ENCODE data around the gene SCML1.

Gene SCML1

GRCh38 chrX:17788439-17788838, 51.1 kb downstream of the SCML1 start (continued):
- TF ChIP-seq, protein P1, sequence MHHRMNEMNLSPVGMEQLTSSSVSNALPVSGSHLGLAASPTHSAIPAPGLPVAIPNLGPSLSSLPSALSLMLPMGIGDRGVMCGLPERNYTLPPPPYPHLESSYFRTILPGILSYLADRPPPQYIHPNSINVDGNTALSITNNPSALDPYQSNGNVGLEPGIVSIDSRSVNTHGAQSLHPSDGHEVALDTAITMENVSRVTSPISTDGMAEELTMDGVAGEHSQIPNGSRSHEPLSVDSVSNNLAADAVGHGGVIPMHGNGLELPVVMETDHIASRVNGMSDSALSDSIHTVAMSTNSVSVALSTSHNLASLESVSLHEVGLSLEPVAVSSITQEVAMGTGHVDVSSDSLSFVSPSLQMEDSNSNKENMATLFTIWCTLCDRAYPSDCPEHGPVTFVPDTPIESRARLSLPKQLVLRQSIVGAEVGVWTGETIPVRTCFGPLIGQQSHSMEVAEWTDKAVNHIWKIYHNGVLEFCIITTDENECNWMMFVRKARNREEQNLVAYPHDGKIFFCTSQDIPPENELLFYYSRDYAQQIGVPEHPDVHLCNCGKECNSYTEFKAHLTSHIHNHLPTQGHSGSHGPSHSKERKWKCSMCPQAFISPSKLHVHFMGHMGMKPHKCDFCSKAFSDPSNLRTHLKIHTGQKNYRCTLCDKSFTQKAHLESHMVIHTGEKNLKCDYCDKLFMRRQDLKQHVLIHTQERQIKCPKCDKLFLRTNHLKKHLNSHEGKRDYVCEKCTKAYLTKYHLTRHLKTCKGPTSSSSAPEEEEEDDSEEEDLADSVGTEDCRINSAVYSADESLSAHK (tag by site-specific recombination; IDR thresholded peaks at IDR 0.05): 0 out of 2 replicates have a peak, but pooled peaks have one; percentile 11
- TF ChIP-seq, protein P2, sequence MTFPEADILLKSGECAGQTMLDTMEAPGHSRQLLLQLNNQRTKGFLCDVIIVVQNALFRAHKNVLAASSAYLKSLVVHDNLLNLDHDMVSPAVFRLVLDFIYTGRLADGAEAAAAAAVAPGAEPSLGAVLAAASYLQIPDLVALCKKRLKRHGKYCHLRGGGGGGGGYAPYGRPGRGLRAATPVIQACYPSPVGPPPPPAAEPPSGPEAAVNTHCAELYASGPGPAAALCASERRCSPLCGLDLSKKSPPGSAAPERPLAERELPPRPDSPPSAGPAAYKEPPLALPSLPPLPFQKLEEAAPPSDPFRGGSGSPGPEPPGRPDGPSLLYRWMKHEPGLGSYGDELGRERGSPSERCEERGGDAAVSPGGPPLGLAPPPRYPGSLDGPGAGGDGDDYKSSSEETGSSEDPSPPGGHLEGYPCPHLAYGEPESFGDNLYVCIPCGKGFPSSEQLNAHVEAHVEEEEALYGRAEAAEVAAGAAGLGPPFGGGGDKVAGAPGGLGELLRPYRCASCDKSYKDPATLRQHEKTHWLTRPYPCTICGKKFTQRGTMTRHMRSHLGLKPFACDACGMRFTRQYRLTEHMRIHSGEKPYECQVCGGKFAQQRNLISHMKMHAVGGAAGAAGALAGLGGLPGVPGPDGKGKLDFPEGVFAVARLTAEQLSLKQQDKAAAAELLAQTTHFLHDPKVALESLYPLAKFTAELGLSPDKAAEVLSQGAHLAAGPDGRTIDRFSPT (tag by site-specific recombination; IDR thresholded peaks at IDR 0.05): no peak
- TF ChIP-seq ZNF202 (tag by site-specific recombination; IDR thresholded peaks at IDR 0.05; ENCODE audit: borderline replicate concordance) (no peak), ZNF785 (tag by site-specific recombination; IDR thresholded peaks at IDR 0.05) (no peak), KLF17 (tag by site-specific recombination; IDR thresholded peaks at IDR 0.05) (no peak), EGR2 (tag by site-specific recombination; IDR thresholded peaks at IDR 0.05; ENCODE audit: low read depth) (0 out of 2 replicates have a peak, but pooled peaks have one; percentile 23), ZNF350 (tag by site-specific recombination; IDR thresholded peaks at IDR 0.05) (no peak), ZNF514 (tag by site-specific recombination; IDR thresholded peaks at IDR 0.05) (no peak), ZNF2 (tag by site-specific recombination; IDR thresholded peaks at IDR 0.05) (0 out of 2 replicates have a peak, but pooled peaks have one; percentile 39), PRDM10 (tag by site-specific recombination; IDR thresholded peaks at IDR 0.05) (peak; percentile 92)

GRCh38 chrX:17788956-17789562, 51.8 kb downstream of the SCML1 start:
- Histone ChIP-seq H3K27ac (ENCODE audit: extremely low read depth, low read depth, low read length) (no peak overlapping the region), H3K4me3 (ENCODE audit: low read depth, low read length) (no peak overlapping the region), H3K4me1 (ENCODE audit: control insufficient read depth, insufficient read depth, low read length) (no peaks in the 10 kb centered on the region), H3K9me3 (ENCODE audit: control insufficient read depth, insufficient read depth, low read depth, low read length) (no peaks in the 10 kb centered on the region), H3K36me3 (ENCODE audit: control insufficient read depth in 2 of 2, insufficient read depth in 1 of 2, low read length in 2 of 2) (no peaks in the 10 kb centered on the region)
- CTCF ChIA-PET: interaction anchor here (0.6 to 3.0 kb wide), 22 partner anchors 9 to 525 kb away, joined by 3 to 9 read pairs (median 4); no protein-coding TSS in a partner anchor
- POLR2A ChIA-PET: no interaction called here
- TF ChIP-seq SCRT2 (tag by site-specific recombination; IDR thresholded peaks at IDR 0.05) (no peak), ZSCAN23 (tag by site-specific recombination; IDR thresholded peaks at IDR 0.05) (no peak), ZNF560 (tag by site-specific recombination; IDR thresholded peaks at IDR 0.05; ENCODE audit: borderline replicate concordance) (no peak), KLF1 (tag by site-specific recombination; IDR thresholded peaks at IDR 0.05) (no peak), ZNF501 (tag by site-specific recombination; IDR thresholded peaks at IDR 0.05) (no peak), ZNF121 (tag by site-specific recombination; IDR thresholded peaks at IDR 0.05) (no peak), HOXC10 (CRISPR knock-in tag; IDR thresholded peaks at IDR 0.05) (no peak), ZNF133 (tag by site-specific recombination; IDR thresholded peaks at IDR 0.05) (no peak), ZNF223 (tag by site-specific recombination; IDR thresholded peaks at IDR 0.05) (no peak)
- TF ChIP-seq, protein P3, sequence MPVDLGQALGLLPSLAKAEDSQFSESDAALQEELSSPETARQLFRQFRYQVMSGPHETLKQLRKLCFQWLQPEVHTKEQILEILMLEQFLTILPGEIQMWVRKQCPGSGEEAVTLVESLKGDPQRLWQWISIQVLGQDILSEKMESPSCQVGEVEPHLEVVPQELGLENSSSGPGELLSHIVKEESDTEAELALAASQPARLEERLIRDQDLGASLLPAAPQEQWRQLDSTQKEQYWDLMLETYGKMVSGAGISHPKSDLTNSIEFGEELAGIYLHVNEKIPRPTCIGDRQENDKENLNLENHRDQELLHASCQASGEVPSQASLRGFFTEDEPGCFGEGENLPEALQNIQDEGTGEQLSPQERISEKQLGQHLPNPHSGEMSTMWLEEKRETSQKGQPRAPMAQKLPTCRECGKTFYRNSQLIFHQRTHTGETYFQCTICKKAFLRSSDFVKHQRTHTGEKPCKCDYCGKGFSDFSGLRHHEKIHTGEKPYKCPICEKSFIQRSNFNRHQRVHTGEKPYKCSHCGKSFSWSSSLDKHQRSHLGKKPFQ (tag by site-specific recombination; IDR thresholded peaks at IDR 0.05): no peak
